ENCODE measurements around the gene ACY1.

ACY1 gene

GRCh38 chr3:51982838-51983577, at the start of gene ACY1:
TSS of gene ACY1 (plus strand) at chr3:51983535. CDS start at chr3:51984065, 530 bp downstream.
- DNase-seq = peak; percentile 19

GRCh38 chr3:51934139-51934850, 49.0 kb upstream of the ACY1 start:
- no peak for DNase-seq

DNA sequence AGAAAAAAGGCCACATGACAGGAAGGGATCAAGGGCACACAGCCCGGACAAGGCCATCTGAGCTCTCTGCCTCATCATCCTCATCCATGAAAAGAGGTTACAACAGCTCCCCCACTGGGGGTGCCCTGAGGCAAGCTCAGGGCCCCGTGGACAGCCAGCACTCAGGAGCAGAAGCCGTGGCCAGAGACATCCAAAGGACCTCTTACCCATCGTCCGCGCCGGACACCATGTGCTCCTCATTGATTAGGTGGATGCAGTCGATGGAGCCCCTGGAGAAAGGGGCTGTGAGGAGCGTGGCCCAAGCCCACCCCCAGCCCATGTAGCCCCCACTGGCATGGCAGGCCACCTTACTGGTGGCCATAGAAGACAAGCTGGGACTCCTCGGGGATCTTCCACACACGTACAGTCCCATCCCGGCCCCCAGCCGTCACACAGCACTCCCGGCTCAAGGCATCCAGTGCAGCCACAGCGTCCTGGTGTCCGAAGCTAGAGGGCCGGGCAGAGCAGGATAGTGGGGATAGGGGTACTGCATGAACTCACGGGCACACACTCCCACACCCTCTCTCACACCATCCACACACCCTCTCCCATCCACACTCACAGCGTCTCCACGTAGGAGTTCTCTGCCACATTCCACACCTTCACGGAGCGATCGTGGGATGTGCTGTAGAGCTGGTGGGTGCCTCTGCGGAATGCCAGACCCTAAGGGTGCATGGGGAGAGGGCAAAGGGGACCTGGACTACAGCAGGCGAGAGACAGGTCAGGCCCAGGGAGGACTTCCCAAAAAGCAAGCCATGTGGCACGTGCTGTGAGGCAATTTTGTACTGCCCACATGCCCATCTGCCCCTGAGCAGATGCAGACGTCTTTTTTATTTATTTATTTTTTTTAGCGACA, 48.1 kb upstream of the ACY1 start:
- no peak for DNase-seq

DNA sequence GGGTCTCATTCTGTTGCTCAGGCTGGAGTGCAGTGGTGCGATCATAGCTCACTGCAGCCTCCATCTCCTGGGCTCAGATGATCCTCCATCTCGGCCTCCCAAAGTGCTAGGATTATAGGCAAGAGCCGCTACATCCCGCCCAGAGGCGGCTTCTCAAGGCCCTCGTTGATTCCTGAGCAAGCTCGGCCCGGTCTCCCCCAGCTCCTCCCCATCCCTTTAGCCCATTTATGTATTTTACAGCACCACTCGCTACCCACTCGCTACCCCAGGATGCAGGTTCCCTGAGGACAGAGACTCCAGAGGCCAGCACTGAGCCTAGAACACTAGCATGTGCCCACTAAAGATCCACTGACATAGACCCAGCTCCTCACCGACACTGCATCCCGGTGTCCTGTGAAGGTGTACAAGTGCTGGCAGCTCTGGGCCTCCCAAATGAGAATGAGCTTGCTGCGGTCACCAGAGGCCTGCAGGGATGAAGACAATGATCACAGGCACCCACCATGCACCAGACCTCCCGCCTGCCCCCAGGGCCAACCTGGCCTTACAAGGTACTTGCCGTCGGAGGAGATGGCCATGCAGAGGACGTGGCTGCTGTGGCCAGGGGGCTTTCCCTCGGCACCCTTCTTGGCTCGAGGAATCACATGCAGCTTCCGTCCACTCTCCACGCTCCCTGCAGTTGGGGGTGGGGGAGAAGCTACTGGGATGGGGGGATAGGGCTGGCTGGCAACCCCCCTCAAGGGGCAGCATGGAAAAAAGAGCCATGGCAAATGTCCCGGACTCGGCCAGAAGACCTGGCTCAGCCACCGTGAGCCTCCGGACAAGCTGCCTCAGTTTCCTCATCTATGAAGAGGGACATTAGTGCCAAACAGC, 47.2 kb upstream of the ACY1 start:
- no peak for DNase-seq

DNA sequence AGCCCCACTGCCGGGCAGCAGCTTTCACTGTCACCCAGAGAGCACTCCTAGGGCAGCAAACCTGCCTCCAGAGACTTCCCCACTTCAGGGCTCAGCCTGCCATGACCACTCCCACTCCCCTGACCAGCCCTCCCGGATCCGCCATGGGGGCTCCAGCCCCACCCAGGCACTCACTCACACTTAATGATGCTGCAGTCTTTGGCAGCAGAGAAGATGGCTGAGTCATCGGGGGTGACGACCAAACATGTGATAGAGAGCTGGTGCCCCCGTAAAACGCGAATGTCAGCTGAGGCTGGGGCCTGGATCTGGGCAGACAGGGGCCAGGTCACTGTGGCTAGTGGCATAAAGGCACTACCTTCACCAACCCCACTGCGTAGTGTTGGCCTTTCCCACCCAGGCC, 46.3 kb upstream of the ACY1 start:
- DNase-seq = no peak

GRCh38 chr3:51937611-51938450, 45.5 kb upstream of the ACY1 start:
- DNase-seq = no peak

GRCh38 chr3:51938780-51939425, 44.4 kb upstream of the ACY1 start:
- DNase-seq = no peak

- no peak for DNase-seq
Observed at GRCh38 chr3:51940648-51941462, 42.5 kb upstream of the ACY1 start.

DNA sequence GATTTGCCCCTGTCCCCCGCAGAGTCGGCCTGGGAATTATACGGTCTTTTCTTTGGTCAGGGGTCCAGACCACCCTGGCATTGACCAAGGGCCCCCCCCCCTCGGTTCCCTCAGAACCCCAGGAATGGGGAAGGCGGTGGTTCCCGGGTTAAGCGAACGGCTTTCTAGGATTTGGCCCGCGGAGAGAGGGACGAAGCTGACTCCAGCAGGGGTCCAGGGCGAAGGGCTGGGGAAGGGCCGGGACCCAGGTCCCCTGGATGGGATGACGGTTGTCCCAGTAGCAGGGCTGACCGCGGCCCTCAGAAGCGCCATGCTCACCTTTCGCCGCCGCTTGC, 41.9 kb upstream of the ACY1 start:
- no peak for DNase-seq

GRCh38 chr3:51941798-51942602, 41.3 kb upstream of the ACY1 start, which contains the start of the genes PARP3 and RRP9:
TSS of gene PARP3 (plus strand) at chr3:51942363. CDS start at chr3:51943356, 993 bp downstream.
TSS of gene RRP9 (minus strand) at chr3:51941904. CDS start at chr3:51941867, 37 bp downstream.
- peak; percentile 97 for DNase-seq

GRCh38 chr3:51942603-51943450, 40.5 kb upstream of the ACY1 start:
- no peak for DNase-seq

- no peak for DNase-seq
Observed at GRCh38 chr3:51943451-51944391, 39.6 kb upstream of the ACY1 start.

GRCh38 chr3:51944451-51945021, 38.8 kb upstream of the ACY1 start:
- DNase-seq = no peak

GRCh38 chr3:51945031-51945840, 38.1 kb upstream of the ACY1 start:
- DNase-seq = no peak

DNA sequence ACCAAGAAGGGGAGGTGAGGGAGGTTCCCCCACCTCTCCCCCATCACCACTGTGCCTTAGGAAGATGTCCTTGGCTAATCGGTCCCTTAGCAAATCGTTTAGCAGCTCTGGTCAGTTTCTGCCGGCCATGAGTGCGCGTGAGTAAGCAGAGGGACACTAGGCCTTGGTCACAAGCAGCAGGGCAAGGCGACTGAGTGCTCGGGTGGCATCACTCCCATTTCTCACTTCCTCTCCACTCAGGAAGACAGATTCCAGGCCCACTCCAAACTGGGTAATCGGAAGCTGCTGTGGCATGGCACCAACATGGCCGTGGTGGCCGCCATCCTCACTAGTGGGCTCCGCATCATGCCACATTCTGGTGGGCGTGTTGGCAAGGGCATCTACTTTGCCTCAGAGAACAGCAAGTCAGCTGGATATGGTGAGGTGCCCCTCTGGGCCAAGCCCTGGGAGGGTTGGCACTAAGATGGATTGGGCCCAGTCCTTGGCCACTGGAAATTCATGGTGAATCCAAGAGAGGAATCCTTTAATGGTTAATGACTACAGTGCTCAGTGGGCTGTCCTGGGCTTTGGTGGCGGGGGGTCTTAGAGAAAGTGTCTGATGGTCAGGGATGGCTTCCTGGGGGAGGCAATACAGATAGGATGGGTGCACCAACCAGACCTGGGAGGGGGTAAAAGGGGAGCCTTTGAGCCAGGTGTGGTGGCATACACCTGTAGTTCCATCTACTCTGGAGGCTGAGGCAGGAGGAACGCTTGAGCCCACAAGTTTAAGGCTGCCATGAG, 37.2 kb upstream of the ACY1 start:
- DNase-seq = no peak

All from DMS153 (cell line).